ENCODE results near the gene EFCAB12. TPM values are rescaled to one million over a fixed set of nuclear protein-coding genes. Genes with fewer than 3 reads are reported as not detected.

EFCAB12 gene
- total and polyA plus RNA-seq, 10 of the 15 experiments (the other 5 are each of a cell fraction or from before 2014, with no cell fraction given) = 0.02 to 0.85 (median 0.33) TPM

- TF ChIP-seq SUPT20H (IDR thresholded peaks at IDR 0.05; ENCODE audit: borderline replicate concordance, control insufficient read depth, low read depth, low read length) = no peak
- TF ChIP-seq POLR2AphosphoS2 (IDR thresholded peaks at IDR 0.05; ENCODE audit: low read depth, low read length) = no peak
- no peak for TF ChIP-seq YBX1 (IDR thresholded peaks at IDR 0.05)
- no peak for TF ChIP-seq EZH2 (IDR thresholded peaks at IDR 0.05; ENCODE audit: borderline replicate concordance, control insufficient read depth, low read depth, low read length)
Observed at GRCh38 chr3:129453732-129454131, 25.3 kb upstream of the EFCAB12 start (continued).

- Histone ChIP-seq H3K4me1 (ENCODE audit: control insufficient read depth, insufficient read depth, low read length) (no peaks in the 10 kb centered on the region), H3K4me3 (no peak overlapping the region), H3K27ac (ENCODE audit: control insufficient read depth, insufficient read depth) (no peak overlapping the region), H3K9me3 (replicated peaks; ENCODE audit: control insufficient read depth, insufficient read depth, low read length) (no peaks in the 10 kb centered on the region), H3K27me3 (replicated peaks in 1 of 2; ENCODE audit: control insufficient read depth in 2 of 2, insufficient read depth in 2 of 2, low read length in 1 of 2) (no peaks in the 10 kb centered on the region), H3K36me3 (ENCODE audit: control insufficient read depth in 2 of 2, insufficient read depth in 2 of 2, low read length in 1 of 2) (no peaks in the 10 kb centered on the region), H3K4me2 (ENCODE audit: control insufficient read depth, insufficient read depth) (no peak overlapping the region), H4K20me1 (ENCODE audit: control insufficient read depth, insufficient read depth) (no peaks in the 10 kb centered on the region), H2AFZ (ENCODE audit: control insufficient read depth, low read depth, low read length) (no peak overlapping the region), H3K79me2 (ENCODE audit: control insufficient read depth, insufficient read depth, low read length) (no peaks in the 10 kb centered on the region), H3K9ac (ENCODE audit: control insufficient read depth, insufficient read depth, low read length) (no peak overlapping the region)
- intact Hi-C loops (cut with micrococcal nuclease; ENCODE audit: unreplicated experiment) = no loop called here
- DNase-seq (ENCODE audit: low read depth, low spot score) = no peak
- POLR2A ChIA-PET = interaction anchor here (0.6 to 1.1 kb wide), 2 partner anchors 11 to 341 kb away, joined by 3 to 4 read pairs; no protein-coding TSS in a partner anchor
- in situ Hi-C loops (cut with MboI) = no loop called here
- RAD21 ChIA-PET (ENCODE audit: unreplicated experiment) = interaction anchor here (1.3 kb wide), 1 partner anchor 66 kb away, joined by 3 read pairs; no protein-coding TSS in a partner anchor
- ATAC-seq = peak; percentile 40; the same call in 1 of the 3 replicates
- over 99% methylated on average over 5 of the region's 5 CpGs for WGBS (ENCODE audit: insufficient coverage, insufficient replicate concordance, low lambda C conversion rate, missing lambda C conversion rate)
- no TSS peak for BruUV-seq (replicated peaks)
- FAIRE-seq = no peak
- CTCF ChIA-PET = interaction anchor here (1.7 to 2.0 kb wide), 2 partner anchors 50 to 66 kb away, joined by 4 to 8 read pairs; no protein-coding TSS in a partner anchor
- SMC1A ChIA-PET (ENCODE audit: uncharacterized antibody, unreplicated experiment) = interaction anchor here (0.6 to 1.8 kb wide), 6 partner anchors 8 to 66 kb away, joined by 3 to 5 read pairs (median 4); partner anchors contain the start of gene MBD4
- TF ChIP-seq NFYA (IDR thresholded peaks at IDR 0.05; ENCODE audit: borderline replicate concordance, low read depth, low read length) (no peak), SUPT20H (IDR thresholded peaks at IDR 0.05; ENCODE audit: borderline replicate concordance, control insufficient read depth, low read depth, low read length) (no peak), TCF12 (IDR thresholded peaks at IDR 0.05; ENCODE audit: low read depth, low read length) (no peak), RUNX3 (IDR thresholded peaks at IDR 0.05; ENCODE audit: low read length) (no peak), SUZ12 (IDR thresholded peaks at IDR 0.05; ENCODE audit: unreplicated experiment) (no peak), CBFB (IDR thresholded peaks at IDR 0.05; ENCODE audit: low read depth) (no peak), PKNOX1 (IDR thresholded peaks at IDR 0.05) (no peak), RAD51 (IDR thresholded peaks at IDR 0.05) (no peak), REST (IDR thresholded peaks at IDR 0.05; ENCODE audit: low read depth, low read length) (no peak), RB1 (IDR thresholded peaks at IDR 0.05; ENCODE audit: borderline replicate concordance) (no peak), EED (IDR thresholded peaks at IDR 0.05; ENCODE audit: low read depth) (no peak), ZBED1 (IDR thresholded peaks at IDR 0.05; ENCODE audit: borderline replicate concordance) (no peak)
Observed at GRCh38 chr3:129449279-129450115, 21.1 kb upstream of the EFCAB12 start.

Data from GM12878 (cell line).